HG03175 (cell line): Measurements from ENCODE around the gene PPP1R14C.

Experiments used
- ATAC-seq: cut with Tn5 transposase; IDR thresholded peaks from one replicate; pipeline ENCODE4 v1.9.1; 2021; ENCODE audit warnings: mild to moderate bottlenecking, moderate library complexity; ENCODE audit not compliant: unreplicated experiment

Gene PPP1R14C

DNA sequence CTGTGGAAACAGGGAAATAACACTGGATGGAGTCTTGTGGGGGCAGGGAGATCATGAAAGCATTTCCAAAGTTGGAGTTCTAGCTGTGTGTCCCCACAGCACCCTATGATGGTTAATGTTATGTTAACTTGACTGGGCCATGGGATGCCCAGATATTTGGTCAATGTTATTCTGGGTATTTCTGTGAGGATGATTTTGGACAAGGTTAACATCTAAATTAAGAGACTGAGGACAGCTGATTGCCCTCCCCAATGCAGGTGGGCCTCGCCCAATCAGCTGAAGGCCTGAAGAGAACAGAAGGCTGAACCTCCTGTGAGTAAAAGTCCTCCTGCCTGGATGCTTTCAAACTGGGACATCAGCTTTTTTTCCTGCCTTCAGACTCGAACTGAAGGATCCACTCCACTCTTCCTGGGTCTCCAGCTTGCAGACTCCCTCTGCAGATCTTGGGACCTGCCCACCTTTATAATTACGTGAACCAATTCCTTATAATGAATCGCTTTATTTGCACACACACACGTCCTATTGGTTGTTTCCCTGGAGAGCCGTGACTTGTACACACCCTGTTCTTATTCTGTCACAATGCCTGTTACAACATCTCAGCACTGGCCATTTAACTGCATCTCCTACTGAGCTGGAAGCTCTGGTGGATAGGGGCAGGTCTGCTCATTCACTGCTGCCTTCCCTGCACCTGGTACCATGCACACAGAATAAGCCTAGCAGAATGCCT is 126.4 kb downstream of the PPP1R14C start:
- no peak for ATAC-seq

DNA sequence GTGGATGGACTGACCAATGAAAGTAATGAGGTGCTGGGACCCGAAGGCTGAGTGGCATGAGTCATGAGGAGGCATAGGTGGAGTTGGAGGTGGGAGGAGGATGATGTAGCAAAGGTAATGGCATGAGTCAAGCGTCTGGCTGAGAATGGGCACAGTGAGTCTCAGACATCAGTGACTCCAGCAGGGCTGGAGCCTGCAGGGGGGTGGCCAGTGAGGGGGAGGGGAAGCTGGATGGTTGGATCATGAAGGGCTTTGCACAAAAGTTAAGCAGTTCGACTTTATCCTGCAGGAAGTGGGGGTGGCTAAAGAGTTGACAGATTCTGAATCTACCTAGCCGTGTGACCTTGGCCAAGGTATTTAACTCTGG is 127.0 kb downstream of the PPP1R14C start:
- ATAC-seq, result no peak

DNA sequence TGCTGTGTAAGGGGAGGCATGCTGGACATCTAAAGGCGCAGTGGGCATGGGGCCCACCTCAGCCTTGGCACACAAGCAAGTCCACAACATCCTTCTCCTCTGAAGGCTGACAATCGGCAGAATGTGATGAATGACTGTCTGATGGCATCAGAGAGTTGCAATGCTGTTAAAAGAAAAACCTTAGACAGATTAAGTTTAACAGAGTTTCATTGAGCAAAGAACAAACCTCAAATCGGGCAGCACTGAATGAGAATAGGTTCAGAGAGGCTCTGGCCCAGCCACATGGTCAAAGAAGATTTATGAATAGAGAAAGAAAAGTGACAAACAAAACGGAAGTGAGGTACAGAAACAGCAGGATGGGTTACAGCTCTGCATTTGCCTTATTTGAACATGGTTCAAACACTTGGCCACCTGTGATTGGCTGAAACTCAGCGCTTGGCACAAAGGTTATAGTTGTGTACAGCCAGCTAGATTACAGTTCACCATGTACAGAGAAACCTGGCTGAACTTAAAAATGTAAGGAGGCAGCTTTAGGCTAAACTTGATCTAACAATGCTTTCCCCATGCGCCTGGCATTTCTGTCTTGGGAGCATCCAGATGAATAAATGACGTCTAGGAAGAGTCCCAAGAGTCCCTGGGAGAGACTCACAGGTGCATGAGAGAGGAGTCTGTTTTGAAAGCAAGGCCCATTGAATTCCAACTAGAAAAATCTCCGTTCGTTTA is 127.6 kb downstream of the PPP1R14C start:
- no peak for ATAC-seq

GRCh38 chr6:150271172-150271500 is 128.3 kb downstream of the PPP1R14C start:
- no peak for ATAC-seq

DNA sequence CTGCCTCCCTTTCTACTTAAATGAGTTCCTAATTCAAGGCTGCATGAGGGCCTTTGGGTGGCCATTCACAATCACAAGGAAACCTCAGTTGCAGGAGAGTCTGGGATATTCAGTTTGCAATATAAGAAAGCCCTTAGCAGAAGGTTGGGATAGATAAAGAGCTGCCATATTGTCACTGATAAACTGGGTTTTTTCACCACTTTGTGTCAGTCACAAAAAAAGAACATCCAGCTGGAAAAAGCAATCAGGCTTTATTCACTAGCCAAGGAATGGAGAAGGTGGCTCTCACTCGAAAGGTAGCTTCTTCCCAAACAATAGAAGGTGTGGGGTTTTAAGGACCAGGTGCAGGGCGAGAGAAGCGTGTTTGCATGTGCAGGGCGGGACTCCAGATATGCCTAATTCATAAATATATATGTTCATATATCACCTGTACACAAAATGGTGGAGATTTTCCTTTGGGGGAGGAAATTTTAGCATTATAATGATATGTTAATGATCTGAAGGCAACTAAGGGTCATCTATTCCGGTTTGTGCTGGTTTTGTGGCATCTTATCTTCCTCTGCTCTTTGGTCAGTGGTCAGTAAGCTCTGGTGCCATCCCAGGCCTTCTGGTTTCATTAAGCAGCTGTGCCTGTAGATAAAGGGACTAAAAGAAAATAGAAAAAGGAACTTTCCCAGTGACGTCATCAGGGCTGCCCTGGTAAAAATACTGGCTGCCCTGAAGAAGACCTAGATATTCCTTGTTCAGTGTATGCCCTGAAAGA is 128.8 kb downstream of the PPP1R14C start:
- no peak for ATAC-seq

DNA sequence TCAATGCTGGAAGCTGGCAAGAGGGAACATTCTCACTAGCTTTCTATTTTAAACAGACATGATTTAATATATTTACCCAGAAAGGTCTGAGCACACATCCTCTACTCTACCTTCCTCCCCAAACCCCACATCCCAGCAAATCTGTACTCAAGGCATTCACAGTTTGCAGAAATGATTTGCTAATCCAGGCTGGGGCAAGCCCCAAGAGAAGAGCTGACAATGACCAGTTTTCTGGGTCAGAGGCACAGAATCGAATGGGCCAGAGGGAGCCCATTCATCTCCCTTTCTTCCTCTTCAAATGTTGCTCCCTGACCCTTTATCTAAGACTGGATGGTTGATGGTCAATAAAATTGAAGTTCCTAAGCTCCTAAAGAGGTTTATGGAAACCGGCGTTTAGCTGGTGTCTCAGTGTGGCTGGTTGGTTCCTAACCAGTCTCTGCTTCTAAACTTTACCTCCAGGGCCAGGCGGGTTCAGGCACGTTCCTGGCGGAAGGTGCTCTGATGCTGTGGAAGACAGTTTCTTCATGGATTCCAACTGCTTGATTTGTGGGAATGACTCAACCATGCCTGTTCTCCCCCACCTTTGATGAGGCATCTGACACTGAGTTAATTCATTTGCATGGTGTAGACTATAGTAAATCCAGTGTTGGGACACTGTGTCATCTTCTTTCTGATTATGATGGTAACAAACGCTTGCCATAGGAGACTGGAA is 129.6 kb downstream of the PPP1R14C start:
- no peak for ATAC-seq

DNA sequence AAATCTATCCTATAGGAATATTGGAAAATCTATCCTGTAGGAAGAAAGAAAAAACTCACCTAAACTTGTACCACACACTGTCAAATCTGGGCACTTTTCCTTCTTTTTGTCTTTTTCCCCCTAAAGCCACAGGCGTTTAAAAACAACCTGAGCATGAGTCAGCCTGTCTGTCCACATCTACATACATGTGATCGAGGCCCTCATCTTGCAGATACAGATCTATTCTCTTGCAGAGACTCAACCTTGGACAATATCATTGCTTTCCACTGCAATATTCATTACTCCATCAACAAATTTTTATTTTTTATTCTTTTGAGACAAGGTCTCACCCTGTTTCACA is 130.1 kb downstream of the PPP1R14C start:
- no peak for ATAC-seq

GRCh38 chr6:150273457-150274309 is 130.8 kb downstream of the PPP1R14C start:
- ATAC-seq, result peak; percentile 78

DNA sequence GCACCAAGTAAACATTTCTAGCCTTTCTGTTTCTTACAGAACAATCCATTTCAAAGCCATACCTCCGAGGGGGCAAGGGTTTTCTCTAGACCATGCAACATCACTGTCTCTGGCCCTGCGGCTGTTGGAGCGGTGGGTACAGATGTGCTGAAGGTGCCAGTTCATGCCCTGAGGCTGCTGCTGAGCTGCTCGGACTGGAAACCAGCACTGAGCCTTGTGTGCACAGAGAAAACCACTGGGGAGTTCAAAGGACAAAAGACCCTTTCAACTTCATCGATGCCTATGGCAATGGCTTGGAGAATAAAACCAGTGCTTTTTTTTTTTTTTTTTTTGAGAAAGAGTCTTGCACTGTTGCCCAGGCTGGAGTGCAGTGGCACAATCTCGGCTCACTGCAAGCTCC is 132.6 kb downstream of the PPP1R14C start:
- ATAC-seq, result no peak

DNA sequence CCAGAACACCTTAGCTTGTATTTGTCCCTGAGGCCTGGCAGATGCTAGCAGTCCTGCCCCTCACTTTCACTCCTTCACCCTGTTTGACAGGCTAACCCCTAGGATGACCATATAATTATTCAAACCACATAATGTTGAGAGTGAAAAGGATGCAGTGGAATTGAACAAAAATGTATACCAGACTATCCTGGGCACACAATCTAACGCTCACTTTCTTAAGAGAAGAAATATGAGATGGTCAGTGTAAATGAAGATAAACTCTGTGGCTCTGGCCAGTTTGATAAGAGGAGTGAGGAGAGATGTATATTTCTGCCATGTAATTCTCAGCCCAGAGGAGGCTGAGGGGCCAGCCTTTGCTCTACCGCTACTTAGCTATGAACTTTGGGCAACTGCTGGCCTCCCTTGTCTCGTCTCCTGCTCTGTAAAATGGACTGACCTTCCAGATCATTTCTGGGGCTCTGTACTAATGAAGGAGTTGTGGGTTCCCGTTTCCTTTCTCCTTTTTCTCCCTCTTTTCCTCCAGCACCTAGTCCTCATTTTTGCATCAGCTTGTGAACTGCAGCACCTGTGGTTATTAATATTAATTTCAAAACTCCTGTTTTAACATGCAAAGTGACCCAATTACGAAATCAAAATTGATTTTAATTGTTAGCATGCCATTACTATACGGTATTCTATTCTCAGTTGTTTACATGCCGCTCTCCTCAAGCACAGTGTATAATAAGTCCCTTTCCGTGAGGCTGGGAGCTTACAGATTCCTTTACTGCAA is 133.5 kb downstream of the PPP1R14C start:
- ATAC-seq, result no peak

- no peak for ATAC-seq
Measured at GRCh38 chr6:150276937-150277742, 134.3 kb downstream of the PPP1R14C start.

- ATAC-seq, result no peak
Measured at GRCh38 chr6:150279533-150279932, 136.7 kb downstream of the PPP1R14C start.

- no peak for ATAC-seq
Measured at GRCh38 chr6:150280703-150281102, 137.9 kb downstream of the PPP1R14C start.

- ATAC-seq, result no peak
Measured at GRCh38 chr6:150281767-150282166, 138.9 kb downstream of the PPP1R14C start.

GRCh38 chr6:150282806-150283205 is 140.0 kb downstream of the PPP1R14C start:
- ATAC-seq, result no peak

DNA sequence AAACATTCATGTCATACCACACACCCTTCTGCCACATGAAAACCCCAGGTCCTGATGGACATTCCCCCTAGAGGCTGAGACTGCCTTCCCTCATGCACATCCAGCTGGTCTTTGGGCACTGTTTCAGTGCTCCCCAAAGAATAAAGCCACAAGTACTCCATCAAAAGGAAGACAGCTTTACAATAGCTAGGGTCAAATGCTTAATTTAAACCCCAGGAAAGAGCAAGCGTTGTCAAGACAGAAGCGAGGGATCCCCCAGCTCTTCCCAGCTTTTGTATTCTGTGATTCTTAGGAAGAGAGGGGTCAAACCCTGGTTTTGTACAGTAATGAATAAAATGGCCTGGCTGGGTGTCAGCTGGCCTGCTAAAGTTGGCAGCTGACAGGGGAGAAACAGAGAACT is 143.6 kb downstream of the PPP1R14C start:
- ATAC-seq, result no peak

DNA sequence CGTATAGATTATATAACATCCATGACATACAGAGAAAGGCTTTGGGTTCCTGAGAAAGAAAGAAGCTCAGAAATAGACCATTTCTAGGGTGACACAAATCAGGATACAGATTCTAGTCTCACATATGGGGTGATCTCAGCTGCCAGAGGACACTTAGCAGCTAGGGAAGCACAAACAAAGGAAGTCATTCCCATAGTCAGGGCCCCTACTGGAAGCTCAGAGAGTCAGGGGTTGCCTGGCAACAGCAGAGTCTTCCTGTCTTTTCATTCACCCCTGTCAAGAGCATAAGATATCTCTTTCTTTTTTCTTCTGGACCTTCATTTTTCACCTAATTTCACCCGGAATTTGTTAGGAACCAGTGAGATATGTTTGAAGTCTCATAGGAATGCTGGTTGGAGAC is 144.1 kb downstream of the PPP1R14C start:
- no peak for ATAC-seq

DNA sequence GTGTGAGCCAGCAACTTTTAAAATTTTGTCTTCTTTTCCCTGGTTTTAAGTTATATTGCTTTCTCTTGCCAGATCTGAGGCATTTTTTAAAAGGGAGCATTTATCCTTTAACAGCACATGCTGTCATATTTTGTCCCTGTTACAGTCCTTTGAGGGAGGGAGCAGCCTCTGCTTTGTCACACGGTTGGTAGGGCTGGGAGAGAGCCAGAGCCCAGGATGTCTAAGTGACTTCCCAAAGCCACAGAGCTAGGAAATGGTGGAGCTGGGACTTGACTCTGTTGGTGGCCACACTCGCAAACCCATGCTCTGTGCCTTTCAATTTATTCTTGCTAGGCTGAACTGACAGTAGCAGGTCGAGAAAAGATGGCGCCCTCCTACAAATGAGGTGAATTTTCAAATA is 145.6 kb downstream of the PPP1R14C start:
- ATAC-seq, result no peak

DNA sequence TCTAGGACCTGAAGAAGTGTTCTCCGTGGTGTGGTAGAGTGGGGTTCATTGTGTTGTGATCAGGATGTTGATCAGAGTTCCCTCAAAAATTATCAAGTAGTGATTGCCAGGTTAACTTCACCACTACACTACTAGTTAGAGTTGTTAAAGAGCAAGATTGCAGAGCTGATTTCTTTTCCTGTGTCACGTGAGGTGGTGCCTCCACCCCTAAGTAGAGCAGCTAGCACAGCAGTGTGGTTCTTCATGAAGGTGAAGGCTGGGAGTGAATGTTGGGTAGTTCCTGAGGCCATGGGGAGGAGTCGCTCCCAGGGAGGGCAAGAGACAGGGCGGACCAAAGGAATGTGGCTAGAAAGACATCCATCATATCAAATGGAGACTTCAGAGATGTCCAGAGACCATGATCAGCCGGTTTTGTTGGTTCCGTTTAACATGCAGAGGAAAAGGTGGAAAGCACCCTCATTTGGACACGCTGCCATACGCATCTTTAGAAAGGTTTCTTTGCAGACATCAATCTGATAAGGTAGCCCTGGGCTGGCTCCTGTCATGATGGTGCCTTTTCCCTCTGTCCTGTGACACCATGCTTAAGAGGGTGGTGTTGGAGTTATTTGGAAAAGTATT is 146.7 kb downstream of the PPP1R14C start:
- ATAC-seq, result no peak
